Vagina (tissue), 2 donors: ENCODE measurements around the gene GRK3.

ENCODE experiments used
- CTCF ChIP-seq, 3 experiments: fragments of 450-650 bp in 2 of 3; fragments of 200-600 bp in 1 of 3; sonication (generic) in 1 of 3; IDR thresholded peaks; one replicate each; pipeline ENCODE4 v1.5.1; 2017 to 2019; ENCODE audit warnings: antibody characterized with exemption in 3 of 3, mild to moderate bottlenecking in 2 of 3, moderate library complexity in 2 of 3
- POLR2A ChIP-seq, 2 donors: fragments of 450-650 bp; IDR thresholded peaks; one replicate each; pipeline ENCODE4 v1.6.1; 2017; ENCODE audit warnings: antibody characterized with exemption in 2 of 2, mild to moderate bottlenecking in 2 of 2, moderate library complexity in 2 of 2

GRCh38 chr22:25736378-25737011 is 172.0 kb downstream of the GRK3 start:
- no peak for TF ChIP-seq CTCF (IDR thresholded peaks at IDR 0.05)
- TF ChIP-seq POLR2A (IDR thresholded peaks at IDR 0.05), result no peak
